Progenitor cell of endocrine pancreas (in vitro differentiated cells): ENCODE measurements around the gene IL6. TPM values are rescaled to one million over a fixed set of nuclear protein-coding genes. Genes with fewer than 3 reads are reported as not detected.

Experiments used
- DNase-seq: peaks from one replicate; pipeline ENCODE4 v3.0.0; 2021; ENCODE audit warnings: low spot score; ENCODE audit not compliant: unreplicated experiment
- H3K27ac Mint-ChIP-seq: 2 replicates; pipeline ENCODE4 v1.8.0; 2021; ENCODE audit warnings: mild to moderate bottlenecking, moderate library complexity, mixed read lengths
- H3K27me3 Mint-ChIP-seq: 2 replicates; pipeline ENCODE4 v1.8.0; 2021; ENCODE audit warnings: mixed read lengths
- H3K36me3 Mint-ChIP-seq: 2 replicates; pipeline ENCODE4 v1.8.0; 2022; ENCODE audit warnings: mixed read lengths; ENCODE audit not compliant: insufficient read depth
- H3K4me1 Mint-ChIP-seq: 2 replicates; pipeline ENCODE4 v1.8.0; 2021; ENCODE audit warnings: low read depth, mixed read lengths
- H3K4me3 Mint-ChIP-seq: 2 replicates; pipeline ENCODE4 v1.8.0; 2021; ENCODE audit warnings: low read depth, mild to moderate bottlenecking, moderate library complexity, mixed read lengths
- H3K9me3 Mint-ChIP-seq: 2 replicates; pipeline ENCODE4 v1.8.0; 2021; ENCODE audit warnings: low read depth, mixed read lengths
- CTCF ChIP-seq: fragments of 200-600 bp; sonication (generic); IDR thresholded peaks from one replicate; pipeline ENCODE4 v1.5.0; 2021; ENCODE audit warnings: antibody characterized with exemption, mild to moderate bottlenecking; ENCODE audit not compliant: unreplicated experiment
- total RNA-seq: library from RNA; stranded (reverse); gene quantifications from 2 replicates; pipeline ENCODE4 v1.2.1, GENCODE V29; 2021

Gene IL6
- total RNA-seq, 1 donor from 2014 or later, result not detected

- no peak overlapping the region for H3K27ac Mint-ChIP-seq
- H3K9me3 Mint-ChIP-seq, result peaks cover 13% of the 10 kb centered on the region
- no peaks in the 10 kb centered on the region for H3K27me3 Mint-ChIP-seq
- peaks cover 4% of the 10 kb centered on the region for H3K4me1 Mint-ChIP-seq
- no peak for DNase-seq
- H3K36me3 Mint-ChIP-seq, result no peaks in the 10 kb centered on the region
- H3K4me3 Mint-ChIP-seq, result no peak overlapping the region
- TF ChIP-seq CTCF, result peak; percentile 33
Observed at GRCh38 chr7:22732556-22733126, 5.6 kb downstream of the IL6 start.

- DNase-seq, result no peak
- Mint-ChIP-seq H3K36me3 (no peaks in the 10 kb centered on the region), H3K4me1 (peaks cover 4% of the 10 kb centered on the region), H3K27ac (no peak overlapping the region), H3K9me3 (peaks cover 18% of the 10 kb centered on the region), H3K27me3 (no peaks in the 10 kb centered on the region), H3K4me3 (no peak overlapping the region)
- TF ChIP-seq CTCF, result no peak
Observed at GRCh38 chr7:22733761-22734160, 6.8 kb downstream of the IL6 start.

GRCh38 chr7:22743014-22743413, 16.0 kb downstream of the IL6 start:
- no peak overlapping the region for H3K27ac Mint-ChIP-seq
- no peaks in the 10 kb centered on the region for H3K36me3 Mint-ChIP-seq

GRCh38 chr7:22751341-22751740, 24.3 kb downstream of the IL6 start:
- Mint-ChIP-seq H3K36me3 (peaks cover 3% of the 10 kb centered on the region), H3K27ac (no peak overlapping the region), H3K27me3 (no peaks in the 10 kb centered on the region), H3K4me3 (no peak overlapping the region), H3K9me3 (peaks cover 20% of the 10 kb centered on the region), H3K4me1 (no peaks in the 10 kb centered on the region)
- TF ChIP-seq CTCF, result no peak
- DNase-seq, result no peak

More at GRCh38 chr7:22743014-22743413, 16.0 kb downstream of the IL6 start:
- Mint-ChIP-seq H3K4me3 (no peak overlapping the region), H3K27me3 (no peaks in the 10 kb centered on the region), H3K9me3 (peaks cover 10% of the 10 kb centered on the region), H3K4me1 (peaks cover 2% of the 10 kb centered on the region)
- no peak for TF ChIP-seq CTCF
- DNase-seq, result no peak

GRCh38 chr7:22757338-22757994, 30.5 kb downstream of the IL6 start:
- Mint-ChIP-seq H3K4me1 (no peaks in the 10 kb centered on the region), H3K27me3 (no peaks in the 10 kb centered on the region), H3K36me3 (peaks cover 3% of the 10 kb centered on the region), H3K27ac (no peak overlapping the region), H3K9me3 (peaks cover 30% of the 10 kb centered on the region), H3K4me3 (no peak overlapping the region)
- TF ChIP-seq CTCF, result no peak
- DNase-seq, result no peak
